Measurements from ENCODE around the gene DOHH. TPM values are rescaled to one million over a fixed set of nuclear protein-coding genes. Genes with fewer than 3 reads are reported as not detected.

Gene DOHH
- total RNA-seq, 1 experiment from 2014 or later = 24.9 TPM

DNA sequence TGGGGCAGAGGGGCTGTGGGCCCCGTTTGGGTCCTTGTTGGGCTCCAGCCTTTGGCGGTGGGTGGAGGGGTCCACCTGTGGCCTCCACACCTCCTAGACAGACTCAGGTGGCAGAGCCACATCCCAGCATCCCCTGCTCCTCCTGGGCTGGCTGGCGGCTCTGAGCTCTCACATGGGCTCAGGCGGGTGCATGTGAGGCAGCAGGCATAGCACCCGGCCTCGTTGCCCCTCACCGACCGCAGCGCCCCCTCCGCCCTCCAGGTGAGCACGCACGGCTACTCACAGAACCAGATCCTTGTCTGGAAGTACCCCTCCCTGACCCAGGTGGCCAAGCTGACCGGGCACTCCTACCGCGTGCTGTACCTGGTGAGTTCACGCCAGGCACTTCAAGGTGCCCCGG lies 32.6 kb upstream of the DOHH start:
- CTCF ChIA-PET = no interaction called here

DNA sequence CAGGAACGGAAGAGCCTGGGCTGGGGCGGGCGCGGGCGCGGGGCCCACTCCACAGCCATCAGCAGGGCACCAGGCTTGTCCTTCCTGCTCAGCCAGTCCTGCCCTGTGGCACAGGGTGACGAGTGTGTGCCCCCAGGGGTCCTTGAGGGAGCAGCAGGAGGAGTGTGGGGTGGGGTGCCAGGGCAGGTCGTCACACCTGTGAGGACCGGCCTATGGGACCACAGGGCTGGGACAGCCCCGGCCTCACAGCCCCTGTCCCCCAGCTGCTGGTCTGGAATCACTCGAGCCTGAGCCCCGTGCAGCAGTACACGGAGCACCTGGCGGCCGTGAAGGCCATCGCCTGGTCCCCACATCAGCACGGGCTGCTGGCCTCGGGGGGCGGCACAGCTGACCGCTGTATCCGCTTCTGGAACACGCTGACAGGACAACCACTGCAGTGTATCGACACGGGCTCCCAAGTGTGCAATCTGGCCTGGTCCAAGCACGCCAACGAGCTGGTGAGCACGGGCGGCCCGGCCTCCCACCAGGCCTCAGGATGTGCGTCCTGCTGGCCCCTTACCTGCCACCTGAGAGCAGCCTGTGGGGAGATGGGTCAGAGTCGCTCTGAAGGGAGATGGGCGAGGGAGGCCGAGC lies 31.8 kb upstream of the DOHH start:
- intact Hi-C loops (cut with micrococcal nuclease; ENCODE audit: unreplicated experiment) (no loop called here), in situ Hi-C loops (cut with HindIII; ENCODE audit: low pct_unique_long_range_greater_than_20kb, low sequenced_read_pairs) (no loop called here)
- H3K27me3 ChIP-seq (ENCODE audit: control insufficient read depth, insufficient read depth, low read length) = no peaks in the 10 kb centered on the region
- peaks cover 4% of the 10 kb centered on the region; the same call in 1 of the 2 replicates for H3K4me1 ChIP-seq (ENCODE audit: control insufficient read depth, insufficient read depth, low read length)
- TF ChIP-seq, protein P1, sequence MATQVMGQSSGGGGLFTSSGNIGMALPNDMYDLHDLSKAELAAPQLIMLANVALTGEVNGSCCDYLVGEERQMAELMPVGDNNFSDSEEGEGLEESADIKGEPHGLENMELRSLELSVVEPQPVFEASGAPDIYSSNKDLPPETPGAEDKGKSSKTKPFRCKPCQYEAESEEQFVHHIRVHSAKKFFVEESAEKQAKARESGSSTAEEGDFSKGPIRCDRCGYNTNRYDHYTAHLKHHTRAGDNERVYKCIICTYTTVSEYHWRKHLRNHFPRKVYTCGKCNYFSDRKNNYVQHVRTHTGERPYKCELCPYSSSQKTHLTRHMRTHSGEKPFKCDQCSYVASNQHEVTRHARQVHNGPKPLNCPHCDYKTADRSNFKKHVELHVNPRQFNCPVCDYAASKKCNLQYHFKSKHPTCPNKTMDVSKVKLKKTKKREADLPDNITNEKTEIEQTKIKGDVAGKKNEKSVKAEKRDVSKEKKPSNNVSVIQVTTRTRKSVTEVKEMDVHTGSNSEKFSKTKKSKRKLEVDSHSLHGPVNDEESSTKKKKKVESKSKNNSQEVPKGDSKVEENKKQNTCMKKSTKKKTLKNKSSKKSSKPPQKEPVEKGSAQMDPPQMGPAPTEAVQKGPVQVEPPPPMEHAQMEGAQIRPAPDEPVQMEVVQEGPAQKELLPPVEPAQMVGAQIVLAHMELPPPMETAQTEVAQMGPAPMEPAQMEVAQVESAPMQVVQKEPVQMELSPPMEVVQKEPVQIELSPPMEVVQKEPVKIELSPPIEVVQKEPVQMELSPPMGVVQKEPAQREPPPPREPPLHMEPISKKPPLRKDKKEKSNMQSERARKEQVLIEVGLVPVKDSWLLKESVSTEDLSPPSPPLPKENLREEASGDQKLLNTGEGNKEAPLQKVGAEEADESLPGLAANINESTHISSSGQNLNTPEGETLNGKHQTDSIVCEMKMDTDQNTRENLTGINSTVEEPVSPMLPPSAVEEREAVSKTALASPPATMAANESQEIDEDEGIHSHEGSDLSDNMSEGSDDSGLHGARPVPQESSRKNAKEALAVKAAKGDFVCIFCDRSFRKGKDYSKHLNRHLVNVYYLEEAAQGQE (IDR thresholded peaks at IDR 0.05; ENCODE audit: insufficient read depth in 1 of 2, low read depth in 2 of 2, low read length in 1 of 2) = no peak
- no peak for TF ChIP-seq SIN3A (IDR thresholded peaks at IDR 0.05; ENCODE audit: borderline replicate concordance, insufficient read depth, low read depth, low read length)
- no peak for TF ChIP-seq POLR2AphosphoS5 (IDR thresholded peaks at IDR 0.05; ENCODE audit: low read depth, low read length)
- TF ChIP-seq, protein P2, sequence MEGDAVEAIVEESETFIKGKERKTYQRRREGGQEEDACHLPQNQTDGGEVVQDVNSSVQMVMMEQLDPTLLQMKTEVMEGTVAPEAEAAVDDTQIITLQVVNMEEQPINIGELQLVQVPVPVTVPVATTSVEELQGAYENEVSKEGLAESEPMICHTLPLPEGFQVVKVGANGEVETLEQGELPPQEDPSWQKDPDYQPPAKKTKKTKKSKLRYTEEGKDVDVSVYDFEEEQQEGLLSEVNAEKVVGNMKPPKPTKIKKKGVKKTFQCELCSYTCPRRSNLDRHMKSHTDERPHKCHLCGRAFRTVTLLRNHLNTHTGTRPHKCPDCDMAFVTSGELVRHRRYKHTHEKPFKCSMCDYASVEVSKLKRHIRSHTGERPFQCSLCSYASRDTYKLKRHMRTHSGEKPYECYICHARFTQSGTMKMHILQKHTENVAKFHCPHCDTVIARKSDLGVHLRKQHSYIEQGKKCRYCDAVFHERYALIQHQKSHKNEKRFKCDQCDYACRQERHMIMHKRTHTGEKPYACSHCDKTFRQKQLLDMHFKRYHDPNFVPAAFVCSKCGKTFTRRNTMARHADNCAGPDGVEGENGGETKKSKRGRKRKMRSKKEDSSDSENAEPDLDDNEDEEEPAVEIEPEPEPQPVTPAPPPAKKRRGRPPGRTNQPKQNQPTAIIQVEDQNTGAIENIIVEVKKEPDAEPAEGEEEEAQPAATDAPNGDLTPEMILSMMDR (IDR thresholded peaks at IDR 0.05) = no peak
- no peak for TF ChIP-seq TCF7L2 (IDR thresholded peaks at IDR 0.05; ENCODE audit: low read depth, low read length)
- ChIA-PET CTCF (no interaction called here), POLR2A (no interaction called here)
- no TSS peak for BruUV-seq (replicated peaks)
- no peak overlapping the region for H3K27ac ChIP-seq (ENCODE audit: low read length)
- no peaks in the 10 kb centered on the region; the same call in 1 of the 2 replicates for H3K36me3 ChIP-seq (ENCODE audit: control insufficient read depth, insufficient read depth, low read length)
- DNase-seq (ENCODE audit: low read depth, low spot score) (no peak), ATAC-seq (no peak)
- H3K9me3 ChIP-seq (ENCODE audit: control insufficient read depth, insufficient read depth, low read depth, low read length) = no peaks in the 10 kb centered on the region
- H3K4me3 ChIP-seq (ENCODE audit: low read depth in 2 of 2, low read length in 2 of 2) = no peak overlapping the region

More for the DNA sequence above, 32.6 kb upstream of the DOHH start:
- intact Hi-C loops (cut with micrococcal nuclease; ENCODE audit: unreplicated experiment) = no loop called here
- Histone ChIP-seq H3K4me1 (ENCODE audit: control insufficient read depth, insufficient read depth, low read length) (peaks cover 4% of the 10 kb centered on the region; the same call in 1 of the 2 replicates), H3K36me3 (ENCODE audit: control insufficient read depth, insufficient read depth, low read length) (no peaks in the 10 kb centered on the region; the same call in 1 of the 2 replicates), H3K27ac (ENCODE audit: low read length) (no peak overlapping the region), H3K4me3 (ENCODE audit: low read depth in 2 of 2, low read length in 2 of 2) (no peak overlapping the region), H3K27me3 (ENCODE audit: control insufficient read depth, insufficient read depth, low read length) (no peaks in the 10 kb centered on the region), H3K9me3 (ENCODE audit: control insufficient read depth, insufficient read depth, low read depth, low read length) (no peaks in the 10 kb centered on the region)
- POLR2A ChIA-PET = no interaction called here
- DNase-seq (ENCODE audit: low read depth, low spot score) (no peak), ATAC-seq (no peak)
- BruUV-seq (replicated peaks) = no TSS peak
- TF ChIP-seq, protein P1 (IDR thresholded peaks at IDR 0.05; ENCODE audit: insufficient read depth in 1 of 2, low read depth in 2 of 2, low read length in 1 of 2) = no peak
- TF ChIP-seq TCF7L2 (IDR thresholded peaks at IDR 0.05; ENCODE audit: low read depth, low read length) (no peak), POLR2AphosphoS5 (IDR thresholded peaks at IDR 0.05; ENCODE audit: low read depth, low read length) (no peak), SIN3A (IDR thresholded peaks at IDR 0.05; ENCODE audit: borderline replicate concordance, insufficient read depth, low read depth, low read length) (no peak)
- TF ChIP-seq, protein P2 (IDR thresholded peaks at IDR 0.05) = no peak
- in situ Hi-C loops (cut with HindIII; ENCODE audit: low pct_unique_long_range_greater_than_20kb, low sequenced_read_pairs) = no loop called here

Measured in Panc1 (cell line).